Tibial nerve (tissue), 4 donors: ENCODE data around the gene HLA-DRB5. TPM values are rescaled to one million over a fixed set of nuclear protein-coding genes. Genes with fewer than 3 reads are reported as not detected.
"Not testable (repeated sequence)": the region's sequence is repeated elsewhere in the genome, so short reads cannot be mapped to it uniquely, and the experiment has no call there.

Experiments
- DNase-seq, 2 donors: peaks; one replicate each; pipeline ENCODE4 v3.0.0-alpha.2; 2019; ENCODE audit warnings: low spot score in 2 of 2
- H3K27ac ChIP-seq, 4 donors: fragments of 200-600 bp; sonication (generic) in 3 of 4; one replicate each; pipeline ENCODE4 v1.5.1; 2017 to 2019; ENCODE audit warnings: mild to moderate bottlenecking in 1 of 4
- H3K27me3 ChIP-seq, 2 donors: fragments of 200-600 bp; sonication (generic) in 1 of 2; one replicate each; pipeline versions ENCODE4 v1.5.1 to v1.6.0; 2017 to 2019
- H3K36me3 ChIP-seq, 3 donors: fragments of 200-600 bp; sonication (generic); one replicate each; pipeline ENCODE4 v1.5.1; 2018 to 2019
- H3K4me1 ChIP-seq, 4 donors: fragments of 200-600 bp; sonication (generic) in 3 of 4; one replicate each; pipeline ENCODE4 v1.5.1; 2017 to 2019
- H3K4me3 ChIP-seq, 4 donors: fragments of 200-600 bp; sonication (generic) in 3 of 4; one replicate each; pipeline ENCODE4 v1.5.1; 2017 to 2019; ENCODE audit warnings: mild to moderate bottlenecking in 1 of 4, moderate library complexity in 1 of 4
- H3K9me3 ChIP-seq, 4 donors: fragments of 200-600 bp; sonication (generic) in 3 of 4; one replicate each; pipeline ENCODE4 v1.5.1; 2017 to 2019
- EP300 ChIP-seq, 2 donors: sonication (generic); formaldehyde crosslinking; IDR thresholded peaks; one replicate each; pipeline ENCODE4 v1.6.1; 2017; ENCODE audit warnings: antibody characterized with exemption in 2 of 2, mild to moderate bottlenecking in 1 of 2
- POLR2A ChIP-seq, 2 donors: fragments of 450-650 bp; IDR thresholded peaks; one replicate each; pipeline ENCODE4 v1.6.1; 2017; ENCODE audit warnings: antibody characterized with exemption in 2 of 2, mild to moderate bottlenecking in 2 of 2, moderate library complexity in 2 of 2
- WGBS, 2 donors: methylation state at CpG; one replicate each; pipeline ENCODE4 v1.1.5; 2018; 5-methylcytosine and 5-hydroxymethylcytosine counted together
- small RNA-seq: library from RNA; depleted of rRNA; stranded (forward); fragments of <200 nt; gene quantifications from one replicate; pipeline ENCODE3, GENCODE V24; 2016
- total RNA-seq, 4 donors: library from RNA; depleted of rRNA; stranded (reverse); fragments of >200 nt; gene quantifications; one replicate each; pipeline ENCODE4 v1.1.0, GENCODE V29; 2016
- TF ChIP-seq, protein P1 (sequence below), 5 experiments: fragments of 200-600 bp in 3 of 5; fragments of 450-650 bp in 2 of 5; sonication (generic) in 3 of 5; IDR thresholded peaks; one replicate each; pipeline ENCODE4 v1.5.1; 2016 to 2019; ENCODE audit warnings: antibody characterized with exemption in 5 of 5, mild to moderate bottlenecking in 3 of 5, moderate library complexity in 2 of 5

HLA-DRB5 gene
- total RNA-seq, 4 donors from 2014 or later: 5.1 to 56.1 TPM; not detected in 2

GRCh38 chr6:32475392-32476206, 54.5 kb downstream of the HLA-DRB5 start:
- 75 to 77% methylated on average over 13 of the region's 13 CpGs for WGBS, 2 donors
- no peaks in the 10 kb centered on the region for H3K36me3 ChIP-seq
- DNase-seq: no peak
- H3K27ac ChIP-seq: no peak overlapping the region
- H3K27me3 ChIP-seq: no peaks in the 10 kb centered on the region
- TF ChIP-seq EP300 (IDR thresholded peaks at IDR 0.05) (no peak), POLR2A (IDR thresholded peaks at IDR 0.05) (no peak)
- TF ChIP-seq, protein P1, sequence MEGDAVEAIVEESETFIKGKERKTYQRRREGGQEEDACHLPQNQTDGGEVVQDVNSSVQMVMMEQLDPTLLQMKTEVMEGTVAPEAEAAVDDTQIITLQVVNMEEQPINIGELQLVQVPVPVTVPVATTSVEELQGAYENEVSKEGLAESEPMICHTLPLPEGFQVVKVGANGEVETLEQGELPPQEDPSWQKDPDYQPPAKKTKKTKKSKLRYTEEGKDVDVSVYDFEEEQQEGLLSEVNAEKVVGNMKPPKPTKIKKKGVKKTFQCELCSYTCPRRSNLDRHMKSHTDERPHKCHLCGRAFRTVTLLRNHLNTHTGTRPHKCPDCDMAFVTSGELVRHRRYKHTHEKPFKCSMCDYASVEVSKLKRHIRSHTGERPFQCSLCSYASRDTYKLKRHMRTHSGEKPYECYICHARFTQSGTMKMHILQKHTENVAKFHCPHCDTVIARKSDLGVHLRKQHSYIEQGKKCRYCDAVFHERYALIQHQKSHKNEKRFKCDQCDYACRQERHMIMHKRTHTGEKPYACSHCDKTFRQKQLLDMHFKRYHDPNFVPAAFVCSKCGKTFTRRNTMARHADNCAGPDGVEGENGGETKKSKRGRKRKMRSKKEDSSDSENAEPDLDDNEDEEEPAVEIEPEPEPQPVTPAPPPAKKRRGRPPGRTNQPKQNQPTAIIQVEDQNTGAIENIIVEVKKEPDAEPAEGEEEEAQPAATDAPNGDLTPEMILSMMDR (IDR thresholded peaks at IDR 0.05): no peak
- no peaks in the 10 kb centered on the region for H3K4me1 ChIP-seq
- no peak overlapping the region for H3K4me3 ChIP-seq
- H3K9me3 ChIP-seq: no peaks in the 10 kb centered on the region

GRCh38 chr6:32473376-32474348, 56.4 kb downstream of the HLA-DRB5 start:
- 54 to 58% methylated on average over 10 of the region's 10 CpGs for WGBS, 2 donors
- not testable (repeated sequence) for H3K36me3 ChIP-seq, H3K9me3 ChIP-seq, H3K27me3 ChIP-seq, H3K4me1 ChIP-seq, H3K4me3 ChIP-seq, DNase-seq
- H3K27ac ChIP-seq: peak overlapping the region in 2 of 4 donors; percentile 30 to 64

DNA sequence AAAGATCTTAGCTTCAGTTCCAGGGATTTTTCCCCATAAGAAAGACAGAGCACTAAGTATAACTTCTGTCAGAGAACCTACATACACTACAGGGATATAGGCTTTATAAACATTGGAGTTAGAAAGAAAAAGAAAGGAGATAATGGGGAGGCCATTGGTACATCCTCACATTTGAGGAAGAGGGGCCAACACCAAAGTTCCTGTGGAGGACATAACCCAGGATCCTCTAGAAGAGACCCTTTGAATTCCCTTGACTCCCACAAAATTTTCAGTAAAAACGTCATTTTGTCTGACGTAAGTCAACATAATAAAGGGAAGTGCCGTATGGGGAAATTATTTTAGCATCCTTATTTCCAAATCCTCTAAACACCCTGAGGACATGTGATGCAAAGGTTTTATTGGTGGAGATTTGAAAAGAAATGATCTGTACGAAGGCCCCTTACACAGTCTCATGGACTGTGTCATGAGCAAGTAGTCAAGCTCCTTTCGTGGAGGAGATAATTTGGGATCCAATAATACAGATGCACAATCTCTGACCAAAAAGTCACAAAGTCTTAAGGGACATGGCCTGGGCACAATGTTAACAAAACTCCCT, 57.2 kb downstream of the HLA-DRB5 start:
- H3K9me3 ChIP-seq: no peaks in the 10 kb centered on the region
- no peak for DNase-seq
- TF ChIP-seq, protein P1 (IDR thresholded peaks at IDR 0.05): no peak
- TF ChIP-seq POLR2A (IDR thresholded peaks at IDR 0.05): no peak
- TF ChIP-seq EP300 (IDR thresholded peaks at IDR 0.05): no peak
- H3K4me1 ChIP-seq: no peaks in the 10 kb centered on the region
- no peaks in the 10 kb centered on the region for H3K27me3 ChIP-seq
- H3K27ac ChIP-seq: peak overlapping the region in 2 of 4 donors; percentile 30 to 64
- no peak overlapping the region for H3K4me3 ChIP-seq
- WGBS, 2 donors: 62 to 68% methylated on average over 5 of the region's 5 CpGs
- no peaks in the 10 kb centered on the region for H3K36me3 ChIP-seq

GRCh38 chr6:32467743-32468503, 62.2 kb downstream of the HLA-DRB5 start:
- DNase-seq, H3K27me3 ChIP-seq, H3K27ac ChIP-seq, H3K36me3 ChIP-seq, H3K9me3 ChIP-seq, H3K4me3 ChIP-seq, H3K4me1 ChIP-seq: not testable (repeated sequence)
- 50 to 68% methylated on average over 5 of the region's 5 CpGs for WGBS, 2 donors

Small RNA genes lying within 50 kb of the gene (small RNA-seq; reads per million reads assigned to genes)
- not detected for gene RNU1-61P

Other genes starting within 250 kb of the HLA-DRB5 start
- not detected for gene TSBP1, start 158.4 kb downstream of the HLA-DRB5 start, total RNA-seq
- not detected for gene BTNL2, start 123.1 kb downstream of the HLA-DRB5 start, total RNA-seq
- 100 to 1,000 TPM; 179 to 620 (median 253) TPM for gene HLA-DRA, start 90.4 kb downstream of the HLA-DRB5 start, total RNA-seq
- 10 to 100 TPM; 40.2 to 94.8 (median 64.3) TPM for gene HLA-DRB1, start 59.6 kb upstream of the HLA-DRB5 start, total RNA-seq
- gene HLA-DQA1, start 107.1 kb upstream of the HLA-DRB5 start, total RNA-seq: 10 to 100 TPM in 1 of 4 donors, 1 to 10 TPM in 2, under 1 TPM in 1; 0.30 to 17.2 (median 9.2) TPM
- gene HLA-DQB1, start 136.4 kb upstream of the HLA-DRB5 start, total RNA-seq: 10 to 100 TPM in 1 of 4 donors, 1 to 10 TPM in 2, under 1 TPM in 1; 0.90 to 12.0 (median 3.0) TPM
- 1 to 10 TPM in 1 of 4 donors, under 1 TPM in 2, not detected in 1; 0.63 to 1.8 (median 0.98) TPM for gene HLA-DQA2, start 211.1 kb upstream of the HLA-DRB5 start, total RNA-seq
- 1 to 10 TPM in 3 of 4 donors, not detected in 1; 1.5 to 3.5 (median 2.0) TPM for gene HLA-DQB2, start 233.2 kb upstream of the HLA-DRB5 start, total RNA-seq